ENCODE measurements around the gene EHHADH.

DNA sequence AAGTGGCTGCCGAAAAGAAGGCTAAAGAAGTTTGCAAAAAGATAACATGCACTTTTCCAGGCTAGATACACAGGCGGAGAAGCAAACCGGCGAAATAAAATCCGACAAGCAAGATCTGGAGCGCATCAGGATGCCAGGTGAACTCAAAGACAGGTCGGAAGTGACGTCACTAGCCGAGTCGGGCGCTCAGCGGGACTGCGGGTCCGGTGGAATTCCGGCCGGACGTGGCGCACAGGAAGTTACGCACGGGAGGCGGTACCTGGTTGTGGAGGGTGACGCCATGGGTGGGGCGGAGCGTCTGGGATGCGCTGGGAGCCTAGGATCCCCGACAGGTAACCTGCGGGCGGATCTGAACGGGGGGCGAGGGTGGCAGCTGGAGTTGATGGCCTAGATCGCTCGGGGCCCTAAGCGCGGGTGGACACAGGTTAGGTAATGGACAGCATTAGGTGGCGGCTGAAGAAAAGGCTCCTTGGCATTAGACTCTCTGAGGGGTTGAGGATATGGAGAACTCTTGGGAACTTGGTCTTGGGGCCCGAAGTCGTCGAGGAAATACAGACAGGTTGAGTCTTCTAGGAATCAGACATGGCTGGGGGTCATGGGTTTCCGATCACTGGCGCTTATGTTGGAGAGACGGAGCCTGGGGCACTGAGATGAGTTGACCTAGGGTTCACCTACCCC, 29.0 kb upstream of the EHHADH start:
- TF ChIP-seq, protein P1, sequence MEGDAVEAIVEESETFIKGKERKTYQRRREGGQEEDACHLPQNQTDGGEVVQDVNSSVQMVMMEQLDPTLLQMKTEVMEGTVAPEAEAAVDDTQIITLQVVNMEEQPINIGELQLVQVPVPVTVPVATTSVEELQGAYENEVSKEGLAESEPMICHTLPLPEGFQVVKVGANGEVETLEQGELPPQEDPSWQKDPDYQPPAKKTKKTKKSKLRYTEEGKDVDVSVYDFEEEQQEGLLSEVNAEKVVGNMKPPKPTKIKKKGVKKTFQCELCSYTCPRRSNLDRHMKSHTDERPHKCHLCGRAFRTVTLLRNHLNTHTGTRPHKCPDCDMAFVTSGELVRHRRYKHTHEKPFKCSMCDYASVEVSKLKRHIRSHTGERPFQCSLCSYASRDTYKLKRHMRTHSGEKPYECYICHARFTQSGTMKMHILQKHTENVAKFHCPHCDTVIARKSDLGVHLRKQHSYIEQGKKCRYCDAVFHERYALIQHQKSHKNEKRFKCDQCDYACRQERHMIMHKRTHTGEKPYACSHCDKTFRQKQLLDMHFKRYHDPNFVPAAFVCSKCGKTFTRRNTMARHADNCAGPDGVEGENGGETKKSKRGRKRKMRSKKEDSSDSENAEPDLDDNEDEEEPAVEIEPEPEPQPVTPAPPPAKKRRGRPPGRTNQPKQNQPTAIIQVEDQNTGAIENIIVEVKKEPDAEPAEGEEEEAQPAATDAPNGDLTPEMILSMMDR (IDR thresholded peaks at IDR 0.05) = no peak
- TF ChIP-seq POLR2A (IDR thresholded peaks at IDR 0.05) = no peak

Measured in lower leg skin (tissue), 3 donors.